ENCODE data around the gene HGF. TPM values are rescaled to one million over a fixed set of nuclear protein-coding genes. Genes with fewer than 3 reads are reported as not detected.
"Not testable (repeated sequence)": the region's sequence is repeated elsewhere in the genome, so short reads cannot be mapped to it uniquely, and the experiment has no call there.

The HGF gene
- total and polyA plus RNA-seq, 8 donors = 0.42 to 8.0 (median 0.86) TPM

- Histone ChIP-seq H3K27ac (no peak overlapping the region), H3K9me3 (no peaks in the 10 kb centered on the region), H3K36me3 (no peaks in the 10 kb centered on the region), H3K27me3 (no peaks in the 10 kb centered on the region), H3K4me1 (no peaks in the 10 kb centered on the region), H3K4me3 (no peak overlapping the region)
- TF ChIP-seq CTCF (IDR thresholded peaks at IDR 0.05) = no peak
- intact Hi-C loops (cut with DNase I) = no loop called here
- FAIRE-seq (no peak), DNase-seq (no peak), ATAC-seq (no peak)
- WGBS, 2 donors = 47 to 58% methylated on average over 6 of the region's 6 CpGs
Observed at GRCh38 chr7:81725812-81726127, 44.1 kb downstream of the HGF start.

DNA sequence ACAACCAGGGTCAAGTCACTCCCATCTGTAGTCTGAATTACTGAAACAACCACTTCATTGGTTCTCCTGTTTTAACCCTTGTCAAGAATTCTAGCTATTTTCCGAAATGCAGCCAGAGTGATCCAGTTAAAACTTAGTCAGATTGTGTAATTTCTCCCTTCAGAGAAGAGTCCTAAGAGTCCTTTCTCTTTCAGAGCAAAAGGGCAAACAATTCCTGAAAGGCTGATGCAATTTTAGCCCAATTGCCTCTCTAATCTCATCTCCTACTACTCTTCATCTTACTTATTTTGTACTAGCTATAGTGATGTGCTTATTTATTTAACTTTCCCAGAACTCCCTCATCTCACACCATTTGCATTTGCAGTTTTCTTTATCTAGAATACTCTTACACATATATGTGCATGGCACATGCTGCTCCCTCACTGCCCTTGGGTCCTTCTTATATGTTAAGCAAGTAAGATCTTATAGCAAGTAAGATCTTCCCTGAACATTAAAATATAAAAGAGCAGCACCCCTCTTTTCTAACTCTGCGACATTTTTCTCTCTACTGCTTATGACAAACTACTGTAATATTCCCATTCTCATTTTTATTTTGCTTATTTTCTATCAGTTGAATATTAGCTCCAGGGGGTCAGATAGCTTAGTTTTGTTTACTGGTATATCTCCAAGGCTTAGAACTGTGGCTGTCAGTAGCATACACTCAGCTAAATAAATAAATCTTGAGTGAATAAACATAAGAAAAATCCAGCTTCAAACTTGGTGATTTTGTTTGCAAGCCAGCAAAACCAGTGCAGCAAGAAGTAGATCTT is 44.6 kb downstream of the HGF start:
- intact Hi-C loops (cut with DNase I) = no loop called here
- no peak for ATAC-seq
- H3K4me1 ChIP-seq = no peaks in the 10 kb centered on the region

DNA sequence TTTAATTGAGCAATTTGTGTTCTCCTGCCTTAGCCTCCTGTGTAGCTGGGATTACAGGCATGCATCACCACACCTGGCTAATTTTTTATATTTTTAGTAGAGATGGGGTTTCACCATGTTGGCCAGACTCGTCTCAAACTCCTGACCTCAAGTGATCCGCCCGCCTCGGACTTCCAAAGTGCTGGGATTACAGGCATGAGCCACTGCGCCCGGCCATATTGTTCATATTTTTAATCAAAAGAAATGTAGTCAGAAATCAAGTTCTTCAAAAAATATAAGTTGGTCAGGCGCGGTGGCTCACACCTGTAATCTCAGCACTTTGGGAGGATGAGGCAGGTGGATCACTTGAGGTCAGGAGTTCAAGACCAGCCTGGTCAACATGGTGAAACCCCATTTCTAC is 47.6 kb downstream of the HGF start:
- ATAC-seq; H3K27ac ChIP-seq; FAIRE-seq; H3K4me3 ChIP-seq; intact Hi-C loops (cut with DNase I); DNase-seq; H3K36me3 ChIP-seq; H3K9me3 ChIP-seq; H3K27me3 ChIP-seq; H3K4me1 ChIP-seq: not testable (repeated sequence)
- WGBS, 2 donors = 74 to 85% methylated on average over 8 of the region's 8 CpGs

More for the DNA sequence above, 44.6 kb downstream of the HGF start:
- Histone ChIP-seq H3K9me3 (no peaks in the 10 kb centered on the region), H3K36me3 (no peaks in the 10 kb centered on the region), H3K27me3 (no peaks in the 10 kb centered on the region), H3K27ac (no peak overlapping the region), H3K4me3 (no peak overlapping the region)
- FAIRE-seq = no peak
- WGBS, 2 donors = 70 to 82% methylated on average over 2 of the region's 2 CpGs
- DNase-seq = no peak
- no peak for TF ChIP-seq CTCF (IDR thresholded peaks at IDR 0.05)

DNA sequence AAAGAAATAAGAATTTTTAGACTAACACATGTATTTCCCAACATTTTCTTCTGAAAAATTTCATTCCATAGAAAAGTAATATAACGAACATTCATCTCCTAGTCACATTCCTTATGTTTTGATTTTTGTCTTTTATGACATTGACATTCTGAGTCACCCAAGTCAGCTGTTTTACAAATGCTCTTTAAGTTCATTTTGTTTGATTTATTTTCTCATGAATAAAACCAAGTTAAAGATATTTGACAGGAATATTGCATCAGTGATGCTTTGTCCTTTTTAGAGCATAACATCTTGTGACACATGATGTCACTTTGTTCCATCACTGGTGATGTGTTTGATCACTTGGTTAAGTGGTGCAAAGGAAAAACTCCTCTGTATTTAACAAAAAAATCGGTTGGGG is 48.4 kb downstream of the HGF start:
- H3K27ac ChIP-seq = no peak overlapping the region
- H3K4me3 ChIP-seq = no peak overlapping the region
- 49 to 56% methylated on average over 2 of the region's 2 CpGs for WGBS, 2 donors
- no peaks in the 10 kb centered on the region for H3K4me1 ChIP-seq
- DNase-seq (no peak), FAIRE-seq (no peak), ATAC-seq (no peak)
- TF ChIP-seq CTCF (IDR thresholded peaks at IDR 0.05) = no peak
- intact Hi-C loops (cut with DNase I) = no loop called here
- H3K36me3 ChIP-seq = no peaks in the 10 kb centered on the region
- no peaks in the 10 kb centered on the region for H3K9me3 ChIP-seq
- no peaks in the 10 kb centered on the region for H3K27me3 ChIP-seq

DNA sequence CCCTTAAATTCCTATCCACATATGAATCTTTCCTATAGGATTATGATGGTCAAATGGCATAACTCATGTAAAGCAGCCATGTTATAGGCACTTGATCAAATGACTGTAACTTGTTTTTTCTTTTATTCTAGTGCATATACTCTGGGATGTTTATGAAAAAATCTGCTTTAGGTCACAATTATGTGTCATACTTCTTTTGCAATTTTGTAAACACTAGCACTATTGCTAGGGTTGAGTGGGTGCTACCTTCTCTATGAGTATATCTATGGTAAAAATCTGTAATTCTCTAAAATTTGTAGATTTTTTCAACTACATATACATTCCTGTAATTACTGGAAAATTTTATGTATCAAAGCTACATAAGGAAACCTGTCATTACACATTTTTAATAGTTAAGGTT is 50.0 kb downstream of the HGF start:
- Histone ChIP-seq H3K9me3 (no peaks in the 10 kb centered on the region), H3K4me3 (no peak overlapping the region), H3K27ac (no peak overlapping the region), H3K27me3 (no peaks in the 10 kb centered on the region), H3K4me1 (no peaks in the 10 kb centered on the region), H3K36me3 (no peaks in the 10 kb centered on the region)
- intact Hi-C loops (cut with DNase I) = no loop called here
- DNase-seq (no peak), FAIRE-seq (no peak), ATAC-seq (no peak)
- TF ChIP-seq CTCF (IDR thresholded peaks at IDR 0.05) = no peak
